Stimulated activated CD8-positive, alpha-beta memory T cell treated with anti-CD3 and anti-CD28 coated beads, Interleukin-4, amount 100 ng/mL, for 24 hours (primary cell): ENCODE measurements around the gene PIBF1.
"Not testable (repeated sequence)": the region's sequence is repeated elsewhere in the genome, so short reads cannot be mapped to it uniquely, and the experiment has no call there.

ENCODE experiments used
- DNase-seq: peaks from one replicate; pipeline ENCODE4 v3.0.0-alpha.2; 2020; ENCODE audit warnings: low read depth

PIBF1 gene

GRCh38 chr13:73015805-73016204 is 233.9 kb downstream of the PIBF1 start:
- DNase-seq: no peak

DNA sequence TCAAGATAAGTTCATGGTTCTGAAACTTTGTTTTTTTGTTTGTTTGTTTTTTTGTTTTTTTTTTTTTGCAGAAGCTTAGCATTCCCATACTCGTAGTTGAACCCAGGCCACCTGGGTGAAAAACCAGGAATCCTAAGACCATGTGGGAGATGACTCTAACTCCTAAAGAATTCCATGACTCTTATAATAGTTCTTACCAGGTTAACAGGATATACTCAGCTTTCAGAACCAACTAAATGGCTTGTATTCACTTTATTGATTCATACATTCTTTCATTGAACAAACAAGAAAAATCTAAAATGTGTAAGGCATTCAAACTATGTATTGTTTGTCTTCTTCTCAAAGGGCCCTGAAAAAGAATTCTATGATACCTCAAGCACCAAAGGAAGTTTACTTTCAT is 236.4 kb downstream of the PIBF1 start:
- no peak for DNase-seq

DNA sequence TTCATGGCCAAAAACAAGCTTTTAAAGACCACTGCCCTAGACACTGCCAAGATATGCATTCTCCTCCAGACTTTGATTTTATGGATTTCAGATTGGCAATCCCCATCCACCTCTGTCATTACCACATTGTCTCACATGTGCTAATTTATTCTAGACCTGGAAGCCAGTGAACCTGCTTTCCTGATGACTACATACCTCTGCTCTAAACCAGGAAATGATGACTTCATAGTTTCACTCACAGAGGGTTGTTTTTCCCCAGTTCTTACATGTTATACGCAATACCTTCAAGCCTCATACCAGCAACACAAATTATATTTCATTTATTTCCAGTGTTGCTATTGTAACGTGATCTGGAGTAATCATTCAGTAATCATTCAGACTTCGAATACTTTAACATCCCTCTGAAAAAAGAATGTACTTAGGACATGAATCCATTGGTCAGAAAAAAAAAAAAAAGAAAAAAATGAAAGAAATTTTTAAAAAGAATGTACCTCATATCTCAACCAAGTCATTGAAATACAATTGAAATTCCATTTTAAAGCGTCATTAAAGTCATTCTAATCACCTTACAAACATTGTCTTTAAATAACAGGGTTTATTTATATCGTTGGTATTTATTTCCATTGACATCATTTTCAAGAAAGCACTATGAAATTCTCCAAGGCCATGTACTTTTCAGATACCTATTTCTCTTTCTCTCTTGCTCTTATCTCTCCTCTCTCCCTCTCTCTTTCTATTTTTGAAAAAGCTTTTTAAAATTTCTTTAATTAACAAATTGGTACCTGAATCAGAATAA is 243.5 kb downstream of the PIBF1 start:
- DNase-seq: no peak

- DNase-seq: no peak
These were observed 253.0 kb downstream of the PIBF1 start for GRCh38 chr13:73034901-73035300.

- DNase-seq: no peak
These were observed 253.7 kb downstream of the PIBF1 start for GRCh38 chr13:73035660-73036059.

DNA sequence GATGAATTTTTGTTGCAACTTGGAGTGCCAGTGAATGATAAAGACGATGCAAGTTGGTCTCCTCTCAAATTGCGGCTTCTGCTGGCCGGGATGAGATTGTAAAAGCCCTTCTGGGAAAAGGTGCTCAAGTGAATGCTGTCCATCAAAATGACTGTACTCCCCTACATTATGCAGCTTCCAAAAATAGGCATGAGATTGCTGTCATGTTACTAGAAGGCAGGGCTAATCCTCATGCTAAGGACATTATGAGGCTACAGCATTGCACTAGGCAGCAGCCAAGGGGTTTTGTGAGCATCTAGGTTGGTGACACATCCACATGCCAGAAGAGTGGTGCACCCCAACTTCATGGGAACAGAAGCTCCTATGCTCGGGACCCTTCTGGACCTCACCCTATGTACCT is 254.6 kb downstream of the PIBF1 start:
- no peak for DNase-seq

GRCh38 chr13:73038064-73038463 is 256.1 kb downstream of the PIBF1 start:
- DNase-seq: no peak

DNA sequence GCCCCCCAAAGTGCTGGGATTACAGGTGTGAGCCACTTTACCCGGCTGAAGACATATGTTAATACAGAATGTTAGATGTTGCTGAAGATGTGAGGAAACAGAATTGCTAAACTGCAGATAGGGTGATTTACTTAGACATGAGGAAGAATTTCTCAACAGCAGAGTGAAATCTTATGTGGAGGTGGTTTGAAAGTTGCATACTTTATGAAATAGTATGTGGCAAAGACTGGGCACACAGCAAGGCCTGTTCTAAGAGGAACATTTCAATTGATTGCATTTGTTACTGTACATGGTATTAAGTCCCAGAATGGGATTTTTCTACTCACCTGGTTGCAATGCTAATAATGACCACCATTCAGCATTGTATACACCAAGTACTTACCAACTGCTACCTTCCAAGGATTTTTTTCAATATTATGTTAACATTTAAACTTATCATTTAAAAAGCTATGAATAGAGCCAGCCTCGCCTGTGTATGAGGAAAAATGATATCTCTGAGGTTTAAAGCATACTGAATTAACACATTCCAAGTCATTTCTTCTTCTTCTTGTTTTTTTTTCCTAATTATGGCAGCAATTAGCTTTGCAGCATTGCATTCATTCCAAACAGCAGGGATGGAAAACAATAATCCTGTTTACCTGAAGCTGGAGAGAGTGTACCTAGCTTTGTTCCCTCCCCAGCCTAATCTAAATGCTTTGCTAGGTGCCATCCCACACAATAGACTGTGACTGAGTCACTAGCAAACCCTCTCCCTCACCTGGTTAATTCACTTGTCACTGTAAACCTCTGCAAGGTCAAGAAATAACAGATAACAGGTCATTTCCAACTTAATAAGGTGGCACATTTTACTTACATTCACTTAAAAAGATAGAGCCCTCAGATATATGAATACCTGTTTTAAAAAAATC is 257.5 kb downstream of the PIBF1 start:
- no peak for DNase-seq

- no peak for DNase-seq
These were observed 258.6 kb downstream of the PIBF1 start for GRCh38 chr13:73040484-73040883.

- no peak for DNase-seq
These were observed 259.1 kb downstream of the PIBF1 start for GRCh38 chr13:73040968-73041596.

GRCh38 chr13:73045031-73045430 is 263.1 kb downstream of the PIBF1 start:
- no peak for DNase-seq

DNA sequence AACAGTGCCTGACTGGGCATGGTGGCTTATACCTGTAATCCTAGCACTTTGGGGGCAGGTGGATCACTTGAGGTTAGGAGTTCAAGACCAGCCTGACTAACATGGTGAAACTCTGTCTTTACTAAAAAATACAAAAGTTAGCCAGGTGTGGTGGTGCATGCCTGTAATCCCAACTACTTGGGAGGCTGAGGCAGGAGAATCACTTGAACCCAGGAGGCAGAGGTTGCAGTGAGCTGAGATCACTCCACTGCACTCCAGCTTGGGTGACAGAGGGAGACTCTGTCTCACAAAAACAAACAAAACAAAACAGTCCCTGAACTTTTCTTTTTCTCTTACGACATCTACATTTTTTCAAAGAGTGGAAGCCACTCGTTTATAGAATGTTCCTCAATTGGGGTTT is 266.7 kb downstream of the PIBF1 start:
- DNase-seq: not testable (repeated sequence)

DNA sequence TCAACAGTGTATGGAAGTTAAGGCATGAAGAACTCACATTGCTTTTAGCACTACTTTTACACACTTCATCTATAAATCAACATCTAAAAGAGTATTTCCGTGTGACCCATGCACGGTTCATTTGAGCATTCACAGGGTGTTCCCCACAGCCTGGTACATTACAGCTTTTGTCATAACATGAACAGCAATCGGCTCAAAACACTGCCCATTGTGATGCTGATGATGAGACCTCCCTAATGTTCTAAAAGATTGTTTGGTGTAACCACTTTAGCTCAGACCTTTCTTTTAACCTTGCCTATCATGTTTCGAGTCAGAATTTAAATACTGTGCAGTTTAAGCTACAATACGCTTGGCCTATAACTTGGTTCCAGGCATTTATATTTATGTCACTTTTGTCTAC is 272.8 kb downstream of the PIBF1 start:
- no peak for DNase-seq

DNA sequence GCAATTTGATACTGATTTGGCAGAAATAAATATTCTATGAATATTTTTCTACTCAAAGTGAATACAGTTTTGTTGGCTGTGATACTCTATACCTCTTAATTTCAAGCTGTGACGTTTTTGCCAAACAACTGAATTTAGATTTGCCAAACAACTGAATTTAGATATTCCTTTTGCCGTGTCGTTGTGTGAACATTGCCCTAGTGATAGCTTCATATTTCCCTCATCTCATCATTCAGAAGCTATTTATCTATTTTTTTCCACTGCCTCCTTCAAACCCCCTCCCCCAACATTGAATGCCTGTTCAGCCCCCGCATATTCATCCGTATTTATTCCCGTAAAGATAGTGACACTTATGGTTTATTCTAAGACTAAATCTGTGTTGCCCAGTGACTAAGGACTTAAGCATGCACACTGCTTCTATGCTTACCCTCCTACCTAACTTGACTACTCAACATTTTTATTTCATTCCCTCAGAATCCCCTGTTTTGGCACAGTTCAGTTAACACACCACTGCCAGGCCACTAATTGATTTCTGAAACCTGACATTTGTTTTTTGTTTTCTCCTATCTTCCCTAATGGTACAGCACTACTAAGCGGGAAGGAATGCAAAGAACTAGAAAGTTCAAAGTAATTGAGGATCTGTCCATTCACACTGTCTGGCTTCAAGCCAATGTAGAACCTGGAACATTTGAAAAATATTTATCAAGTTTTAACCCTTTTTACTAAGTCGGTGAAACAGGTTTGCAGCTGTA is 274.1 kb downstream of the PIBF1 start:
- DNase-seq: no peak

- DNase-seq: no peak
These were observed 274.6 kb downstream of the PIBF1 start for GRCh38 chr13:73056565-73056962.

- no peak for DNase-seq
These were observed 275.5 kb downstream of the PIBF1 start for GRCh38 chr13:73057284-73058063.

DNA sequence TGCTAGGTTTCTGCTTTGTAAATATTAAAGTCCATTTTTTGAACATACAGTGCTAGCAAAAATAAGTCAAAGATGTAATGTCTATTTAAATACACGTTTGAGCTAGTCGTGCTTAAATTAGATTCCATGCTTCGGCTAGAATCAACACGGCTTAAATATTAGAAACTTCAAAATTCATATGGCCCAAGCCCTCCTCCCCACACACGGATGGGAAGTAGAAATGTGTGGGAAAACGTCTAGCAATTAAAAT is 276.1 kb downstream of the PIBF1 start:
- DNase-seq: no peak

DNA sequence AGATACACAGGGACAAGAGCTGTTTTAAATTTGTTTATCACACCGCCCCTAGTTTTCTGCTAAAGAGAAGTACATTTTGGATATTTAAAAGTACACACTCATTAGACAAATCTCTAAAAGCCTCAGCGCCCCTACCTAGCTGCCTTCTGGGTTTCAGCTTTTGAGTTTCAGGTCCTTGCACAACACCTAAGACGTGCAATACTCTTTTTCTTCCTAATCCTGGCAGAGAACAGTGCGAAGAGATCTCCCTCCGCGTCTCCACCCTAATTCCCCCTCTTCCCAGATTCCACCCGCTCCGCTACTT is 276.5 kb downstream of the PIBF1 start:
- DNase-seq: no peak

- DNase-seq: peak; percentile 93
These were observed 277.0 kb downstream of the PIBF1 start, which contains the start of gene KLF5 for GRCh38 chr13:73058736-73059459. Gene KLF5 (plus strand): TSS chr13:73059005. CDS start chr13:73059328, 323 bp downstream.

DNA sequence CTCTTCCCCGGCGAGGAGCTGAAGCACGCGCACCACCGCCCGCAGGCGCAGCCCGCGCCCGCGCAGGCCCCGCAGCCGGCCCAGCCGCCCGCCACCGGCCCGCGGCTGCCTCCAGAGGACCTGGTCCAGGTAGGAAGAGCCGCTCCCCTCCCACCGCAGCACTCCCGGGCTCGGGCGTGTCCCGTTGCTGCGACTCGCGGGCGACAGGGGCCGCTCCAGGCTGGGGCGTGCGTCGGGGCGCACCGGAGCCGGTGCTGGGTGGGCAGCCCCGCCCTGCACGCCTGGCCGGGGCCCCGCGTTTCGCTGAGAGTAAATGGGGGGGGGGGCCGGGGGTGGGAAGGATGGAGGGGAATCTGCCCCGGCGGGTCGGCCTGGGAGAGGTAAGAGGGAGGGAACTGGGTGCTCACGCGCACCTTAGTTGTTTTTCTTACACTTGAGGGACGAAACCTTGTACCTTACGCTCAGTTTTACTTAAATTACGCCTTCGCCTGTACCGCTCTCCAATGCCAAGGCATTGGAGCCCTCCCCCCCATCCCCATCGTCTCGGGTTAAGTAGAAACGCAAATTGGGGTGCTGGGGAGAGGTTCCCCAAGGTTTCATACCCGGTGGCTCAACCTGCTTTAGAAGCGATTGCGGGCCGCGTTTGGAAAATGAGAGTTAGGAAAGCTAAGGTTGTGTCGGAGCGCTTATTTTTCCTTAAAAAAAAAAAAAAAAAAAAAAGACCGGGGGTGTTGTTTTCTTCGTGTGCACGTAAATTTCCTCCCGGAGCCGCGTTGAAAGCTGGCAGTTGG is 277.7 kb downstream of the PIBF1 start:
- DNase-seq: no peak
